PFSK-1 (cell line): Measurements from ENCODE around the gene UBE2E3. TPM values are rescaled to one million over a fixed set of nuclear protein-coding genes. Genes with fewer than 3 reads are reported as not detected.
A peak's percentile ranks its signal among the peaks of the same experiment; 100 is the strongest.

ENCODE experiments used
- FOXP2 ChIP-seq: optimal IDR thresholded peaks from 2 replicates; pipeline ENCODE3; 2011; ENCODE audit warnings: borderline replicate concordance, control low read depth, inconsistent platforms; ENCODE audit not compliant: insufficient read depth; ENCODE audit errors: extremely low read length, extremely low read depth
- POLR2AphosphoS5 ChIP-seq: IDR thresholded peaks from 2 replicates; pipeline ENCODE4 v1.6.1; 2012; ENCODE audit warnings: low read depth, mild to moderate bottlenecking, control low read depth, low read length, moderate library complexity
- SIN3A ChIP-seq: IDR thresholded peaks from 2 replicates; pipeline ENCODE4 v1.6.1; 2012; ENCODE audit warnings: mild to moderate bottlenecking, low read length, moderate library complexity, borderline replicate concordance; ENCODE audit not compliant: insufficient read depth
- TAF1 ChIP-seq: IDR thresholded peaks from 2 replicates; pipeline ENCODE4 v1.6.1; 2012; ENCODE audit warnings: low read length, control low read depth, borderline replicate concordance; ENCODE audit not compliant: insufficient read depth
- polyA plus RNA-seq: library from polyadenylated mRNA; unstranded; fragments of >200 nt; gene quantifications from one replicate; pipeline ENCODE4 v1.2.1, GENCODE V29; 2012; ENCODE audit warnings: low read depth, missing spikeins; ENCODE audit not compliant: insufficient read length
- TF ChIP-seq, protein P1 (sequence below), 2 experiments: IDR thresholded peaks; 2 replicates each; pipeline versions ENCODE4 v1.6.1 to v1.8.0; 2011 to 2012; ENCODE audit warnings: low read depth in 2 of 2, low read length in 2 of 2, control low read depth in 1 of 2, inconsistent platforms in 1 of 2, mild to moderate bottlenecking in 1 of 2, moderate library complexity in 1 of 2; ENCODE audit not compliant: insufficient read depth in 1 of 2

Gene UBE2E3
- 14.5 TPM for polyA plus RNA-seq

DNA sequence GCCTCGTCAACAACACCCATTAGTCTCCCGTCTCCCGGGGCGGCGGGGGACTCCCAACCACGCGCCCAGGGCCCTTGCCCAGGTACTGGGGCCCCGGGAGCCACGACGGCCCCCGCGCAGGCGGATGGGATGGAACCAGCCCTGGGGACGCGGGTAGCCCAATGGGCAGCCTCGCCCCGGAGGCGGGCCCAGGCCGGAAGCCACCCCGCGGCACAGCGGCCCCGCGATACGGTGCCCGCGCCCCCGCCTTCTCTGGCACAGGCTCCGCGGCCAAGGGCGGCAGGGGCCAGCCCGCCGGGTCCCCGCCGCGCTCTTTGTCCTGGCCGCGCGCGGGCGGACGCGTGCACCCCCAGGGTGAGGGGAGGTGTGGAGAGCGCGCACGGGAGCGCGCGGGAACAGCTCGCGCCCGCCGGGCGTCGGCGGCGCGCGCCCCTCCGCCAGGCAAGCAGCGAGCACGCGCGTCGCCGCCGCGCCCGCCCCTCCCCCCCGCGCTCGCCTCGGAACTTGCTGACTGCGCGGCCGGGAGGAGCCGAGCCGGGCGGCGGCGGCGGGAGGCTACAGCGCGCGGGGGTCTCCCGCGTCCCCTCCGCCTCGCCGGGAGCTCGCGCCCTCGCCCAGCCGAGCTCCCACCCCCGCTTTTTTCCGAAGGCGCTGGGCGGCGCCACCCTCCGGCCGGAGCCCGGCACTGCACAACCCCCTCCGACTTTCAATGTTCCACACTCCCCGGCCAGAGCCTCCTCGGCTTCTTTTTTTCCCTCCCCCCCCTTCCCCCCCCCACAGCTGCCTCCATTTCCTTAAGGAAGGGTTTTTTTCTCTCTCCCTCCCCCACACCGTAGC lies at the start of gene UBE2E3:
UBE2E3 (plus strand) TSS at position 500 of the 837 bp plus-strand sequence. CDS start 1,438 bp downstream, outside the sequence.
- peak; percentile 51 for TF ChIP-seq FOXP2
- TF ChIP-seq POLR2AphosphoS5: no peak

DNA sequence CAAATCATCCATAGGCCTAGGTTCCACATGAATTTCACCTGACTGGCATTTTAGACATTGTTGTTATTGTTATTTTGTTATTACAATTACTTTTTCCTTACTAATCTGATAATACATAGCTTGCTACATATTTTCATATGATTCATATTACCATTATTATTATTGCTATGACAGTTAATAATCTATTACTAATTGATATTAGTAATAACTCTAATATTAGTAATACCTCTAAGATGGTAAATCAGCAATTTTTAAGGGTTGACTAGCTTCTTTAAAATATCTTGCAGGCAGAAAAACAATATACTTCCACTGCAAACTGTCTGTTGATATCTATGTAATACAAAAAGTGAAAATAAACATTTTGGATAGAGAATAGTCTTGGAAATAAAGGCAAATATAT lies 48.6 kb upstream of the UBE2E3 start:
- TF ChIP-seq POLR2AphosphoS5: no peak

DNA sequence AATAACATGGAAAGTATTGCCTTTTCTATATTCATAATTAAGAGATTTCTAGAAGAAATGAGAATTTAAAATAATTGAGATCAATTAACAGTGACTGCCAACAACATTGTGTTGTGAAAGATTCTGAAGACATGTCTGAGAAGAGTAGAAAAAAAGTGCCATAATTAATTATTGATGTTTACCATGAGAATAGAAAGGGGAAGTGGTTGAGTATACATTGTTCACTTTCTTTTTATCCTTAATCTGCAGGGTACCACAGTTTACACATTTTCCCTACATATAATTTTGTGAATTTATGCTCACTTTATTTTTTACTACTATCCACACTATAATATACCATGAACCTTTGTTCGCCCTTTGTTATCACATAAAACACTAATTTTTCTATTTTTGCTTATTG lies 47.1 kb upstream of the UBE2E3 start:
- TF ChIP-seq TAF1: no peak
- TF ChIP-seq, protein P1, sequence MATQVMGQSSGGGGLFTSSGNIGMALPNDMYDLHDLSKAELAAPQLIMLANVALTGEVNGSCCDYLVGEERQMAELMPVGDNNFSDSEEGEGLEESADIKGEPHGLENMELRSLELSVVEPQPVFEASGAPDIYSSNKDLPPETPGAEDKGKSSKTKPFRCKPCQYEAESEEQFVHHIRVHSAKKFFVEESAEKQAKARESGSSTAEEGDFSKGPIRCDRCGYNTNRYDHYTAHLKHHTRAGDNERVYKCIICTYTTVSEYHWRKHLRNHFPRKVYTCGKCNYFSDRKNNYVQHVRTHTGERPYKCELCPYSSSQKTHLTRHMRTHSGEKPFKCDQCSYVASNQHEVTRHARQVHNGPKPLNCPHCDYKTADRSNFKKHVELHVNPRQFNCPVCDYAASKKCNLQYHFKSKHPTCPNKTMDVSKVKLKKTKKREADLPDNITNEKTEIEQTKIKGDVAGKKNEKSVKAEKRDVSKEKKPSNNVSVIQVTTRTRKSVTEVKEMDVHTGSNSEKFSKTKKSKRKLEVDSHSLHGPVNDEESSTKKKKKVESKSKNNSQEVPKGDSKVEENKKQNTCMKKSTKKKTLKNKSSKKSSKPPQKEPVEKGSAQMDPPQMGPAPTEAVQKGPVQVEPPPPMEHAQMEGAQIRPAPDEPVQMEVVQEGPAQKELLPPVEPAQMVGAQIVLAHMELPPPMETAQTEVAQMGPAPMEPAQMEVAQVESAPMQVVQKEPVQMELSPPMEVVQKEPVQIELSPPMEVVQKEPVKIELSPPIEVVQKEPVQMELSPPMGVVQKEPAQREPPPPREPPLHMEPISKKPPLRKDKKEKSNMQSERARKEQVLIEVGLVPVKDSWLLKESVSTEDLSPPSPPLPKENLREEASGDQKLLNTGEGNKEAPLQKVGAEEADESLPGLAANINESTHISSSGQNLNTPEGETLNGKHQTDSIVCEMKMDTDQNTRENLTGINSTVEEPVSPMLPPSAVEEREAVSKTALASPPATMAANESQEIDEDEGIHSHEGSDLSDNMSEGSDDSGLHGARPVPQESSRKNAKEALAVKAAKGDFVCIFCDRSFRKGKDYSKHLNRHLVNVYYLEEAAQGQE (IDR thresholded peaks at IDR 0.05; ENCODE audit: insufficient read depth in 1 of 2, low read depth in 2 of 2, low read length in 2 of 2): no peak
- no peak for TF ChIP-seq SIN3A
- TF ChIP-seq POLR2AphosphoS5: no peak
- TF ChIP-seq FOXP2: no peak

DNA sequence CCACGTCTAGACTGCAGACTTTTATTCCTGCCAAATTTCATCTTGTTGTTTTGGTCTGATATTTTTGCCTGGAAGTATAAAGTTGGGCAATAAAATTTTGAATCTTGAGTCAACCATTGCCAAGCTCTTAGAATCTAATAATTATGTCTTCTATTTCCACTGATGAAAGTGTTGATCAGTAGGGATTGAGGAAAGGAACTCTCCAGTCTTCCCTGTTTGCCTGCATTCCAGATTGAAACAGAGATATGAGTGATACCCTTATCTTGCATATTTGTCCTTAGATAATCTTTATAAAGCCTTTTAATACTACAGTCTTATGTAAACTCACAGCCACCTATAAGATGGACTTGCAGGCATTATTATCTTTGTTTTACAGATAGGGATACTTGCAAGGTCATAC lies 45.5 kb upstream of the UBE2E3 start:
- no peak for TF ChIP-seq TAF1
- TF ChIP-seq, protein P1 (IDR thresholded peaks at IDR 0.05; ENCODE audit: insufficient read depth in 1 of 2, low read depth in 2 of 2, low read length in 2 of 2): no peak
- TF ChIP-seq POLR2AphosphoS5: no peak
- TF ChIP-seq FOXP2: no peak
- TF ChIP-seq SIN3A: no peak

DNA sequence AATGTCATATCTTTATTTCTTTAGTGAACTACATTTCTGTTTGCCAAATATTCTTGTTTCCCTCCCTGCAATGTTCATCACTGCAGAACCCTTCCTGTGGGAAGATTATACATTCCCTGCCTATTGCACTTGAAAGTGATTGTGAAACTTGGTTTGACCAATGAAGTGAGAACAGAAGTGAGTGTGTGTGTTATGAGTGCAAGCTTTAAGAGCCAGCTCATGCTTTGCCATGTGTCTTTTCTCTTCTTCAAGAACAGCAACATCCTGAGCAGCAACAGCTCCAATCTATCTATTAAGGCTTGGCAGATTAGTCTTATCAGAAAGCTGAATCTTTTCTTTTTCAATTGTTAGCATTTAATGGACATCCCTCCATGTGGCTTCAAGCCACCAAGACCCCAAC lies 42.0 kb upstream of the UBE2E3 start:
- TF ChIP-seq, protein P1 (IDR thresholded peaks at IDR 0.05; ENCODE audit: insufficient read depth in 1 of 2, low read depth in 2 of 2, low read length in 2 of 2): no peak
- no peak for TF ChIP-seq TAF1
- no peak for TF ChIP-seq SIN3A
- TF ChIP-seq POLR2AphosphoS5: no peak
- TF ChIP-seq FOXP2: no peak

DNA sequence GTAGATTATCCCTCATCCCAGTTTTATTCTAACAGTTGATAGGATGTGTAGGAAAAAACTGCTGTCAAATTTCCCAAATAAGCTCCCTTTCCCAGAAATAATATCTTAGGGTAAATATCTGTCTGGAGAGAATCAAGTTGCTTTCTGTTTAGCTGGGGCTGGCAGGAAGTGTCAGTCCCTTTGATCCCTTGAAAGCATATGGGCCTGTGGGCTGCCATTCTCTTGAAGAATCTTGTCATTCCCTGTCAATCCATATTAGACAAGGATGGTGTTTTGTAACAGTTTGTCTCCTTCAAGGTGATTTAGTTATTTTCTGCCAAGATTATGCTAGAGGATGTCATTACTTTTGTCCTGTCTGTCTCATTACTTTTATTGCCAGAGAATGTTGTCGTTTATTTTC lies 37.1 kb upstream of the UBE2E3 start:
- TF ChIP-seq SIN3A (no peak), FOXP2 (no peak), TAF1 (no peak), POLR2AphosphoS5 (no peak)
- TF ChIP-seq, protein P1 (IDR thresholded peaks at IDR 0.05; ENCODE audit: insufficient read depth in 1 of 2, low read depth in 2 of 2, low read length in 2 of 2): no peak
